DMS153 treated with DMSO at 0.1 percent for 48 hours (cell line): ENCODE results near the gene KCNF1.

Source experiments
- DNase-seq: peaks from one replicate; lab custom pipeline; 2025; ENCODE audit not compliant: unreplicated experiment; lab: John Stamatoyannopoulos, UW

The KCNF1 gene

DNA sequence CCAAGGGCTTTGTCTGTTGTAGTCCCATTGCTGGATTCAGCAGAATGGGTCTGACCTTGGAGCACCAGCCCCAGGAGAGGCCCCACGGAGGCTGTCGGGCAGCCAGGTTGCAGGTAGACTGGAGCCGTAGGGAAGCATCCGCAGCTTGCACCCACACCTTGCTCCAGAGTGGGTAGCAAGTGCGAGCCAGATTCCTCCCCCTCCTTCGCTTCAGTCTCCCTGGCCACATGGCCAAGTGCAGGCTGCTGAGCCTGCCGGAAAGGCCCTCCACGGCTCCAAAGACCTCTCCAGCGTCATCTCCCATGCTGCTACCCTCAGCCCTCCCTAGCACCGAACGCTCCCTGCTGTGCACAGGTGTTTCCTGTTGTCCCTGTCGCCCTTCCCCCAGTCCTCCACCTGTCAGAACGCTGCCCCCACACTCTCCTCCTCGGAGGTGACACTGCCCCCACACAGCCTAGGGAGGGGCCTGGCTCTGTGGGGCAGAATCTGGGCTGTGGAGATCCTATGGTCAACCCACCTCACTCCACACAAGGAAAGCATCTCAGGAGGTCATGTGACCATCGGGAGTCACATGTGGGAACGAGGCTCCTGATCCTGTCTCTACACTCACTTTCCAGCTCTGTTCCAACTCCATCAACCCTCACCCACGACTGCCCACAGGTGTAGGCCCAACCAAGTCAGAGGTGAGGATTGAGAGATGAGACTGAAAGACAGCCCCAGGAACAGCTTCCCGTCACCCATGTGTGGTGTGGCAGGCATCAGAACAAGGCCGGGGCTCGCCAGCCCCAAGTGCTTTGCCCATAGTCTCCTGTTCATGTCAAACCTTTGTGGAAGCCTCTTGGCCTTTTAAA, 8.3 kb downstream of the KCNF1 start:
- DNase-seq = peak; percentile 61

DNA sequence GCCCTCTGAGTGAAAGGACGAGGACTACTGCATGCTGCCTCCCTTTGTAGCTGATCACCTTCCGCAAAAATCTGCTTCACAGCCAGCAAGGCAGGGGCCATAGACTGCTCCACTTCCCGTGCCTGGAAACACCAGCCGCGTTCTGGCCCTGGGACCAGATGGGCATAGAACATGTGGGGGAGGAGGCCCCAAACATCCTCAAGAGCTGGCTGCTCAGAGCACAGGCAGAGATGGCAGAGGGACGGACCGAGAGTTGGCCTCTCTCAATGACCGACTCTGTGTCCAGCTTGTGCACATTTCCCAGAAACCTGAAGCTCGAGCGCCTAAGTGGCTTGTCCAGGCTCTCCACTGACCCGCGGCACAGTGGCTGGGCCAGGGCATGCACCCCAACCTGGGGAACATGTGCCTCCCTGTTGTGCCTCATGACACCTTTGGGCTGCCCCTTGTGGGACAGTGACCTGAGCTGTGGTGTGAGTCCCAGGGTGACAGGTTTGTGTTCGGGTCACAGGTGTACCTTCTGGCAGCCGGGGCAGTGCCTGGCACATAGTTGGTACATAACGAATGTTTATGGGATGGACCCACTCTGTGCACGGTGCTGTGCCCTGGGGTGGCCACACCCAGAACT, 9.1 kb downstream of the KCNF1 start:
- no peak for DNase-seq

DNA sequence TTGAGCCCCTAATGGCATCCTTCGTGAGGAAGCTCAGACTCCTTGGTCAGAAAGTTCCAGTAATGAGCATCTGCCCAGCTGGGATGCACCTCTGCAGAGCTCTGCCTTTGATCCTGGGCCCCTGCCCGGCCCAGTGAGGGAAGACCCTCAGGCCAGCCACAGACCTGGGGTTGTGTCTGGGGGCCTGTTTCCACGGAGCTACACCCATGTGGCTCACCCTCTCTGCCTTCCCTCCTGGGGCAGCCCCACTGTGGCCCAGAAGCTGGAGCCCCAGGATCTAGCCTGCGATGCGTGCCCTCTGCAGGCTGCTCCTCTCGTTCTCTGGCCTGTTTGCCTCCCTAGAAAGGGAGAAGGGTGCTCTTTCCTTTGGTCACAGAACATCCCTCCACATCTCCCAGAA, 9.8 kb downstream of the KCNF1 start:
- DNase-seq = no peak

DNA sequence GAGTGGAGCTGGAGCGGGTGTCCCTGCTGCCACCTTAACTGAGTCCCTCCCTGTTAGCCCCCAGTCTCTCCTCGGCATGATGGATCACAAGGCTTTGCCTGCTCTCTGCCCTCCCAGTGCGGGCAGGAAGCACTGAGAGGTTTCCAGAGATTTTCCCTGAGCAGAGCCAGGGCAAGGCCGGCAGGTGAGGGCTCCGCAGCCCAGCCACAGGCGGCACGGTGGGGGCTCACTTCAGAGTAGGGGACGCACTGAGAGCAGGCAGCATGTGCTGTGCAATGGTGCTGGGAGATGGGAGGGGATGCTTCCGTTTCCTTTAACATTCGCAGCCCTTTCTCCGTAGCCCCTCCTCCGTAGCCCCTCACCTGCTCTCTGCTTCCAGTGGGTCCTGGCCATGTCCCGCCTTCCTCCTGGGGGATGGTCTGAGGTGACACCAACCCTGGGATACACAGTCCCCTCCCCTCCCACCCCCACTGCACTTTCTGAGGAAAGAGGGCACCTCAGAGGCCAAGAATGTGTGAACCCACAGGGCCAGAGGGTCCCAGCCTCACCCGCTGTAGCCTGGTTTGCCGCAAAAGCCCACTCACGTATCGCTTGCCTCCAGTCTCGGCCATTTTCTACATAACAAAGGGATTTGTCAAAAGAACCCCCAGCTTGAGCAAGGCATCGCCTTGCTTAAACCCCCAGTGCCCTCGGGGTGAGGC, 10.7 kb downstream of the KCNF1 start:
- no peak for DNase-seq

DNA sequence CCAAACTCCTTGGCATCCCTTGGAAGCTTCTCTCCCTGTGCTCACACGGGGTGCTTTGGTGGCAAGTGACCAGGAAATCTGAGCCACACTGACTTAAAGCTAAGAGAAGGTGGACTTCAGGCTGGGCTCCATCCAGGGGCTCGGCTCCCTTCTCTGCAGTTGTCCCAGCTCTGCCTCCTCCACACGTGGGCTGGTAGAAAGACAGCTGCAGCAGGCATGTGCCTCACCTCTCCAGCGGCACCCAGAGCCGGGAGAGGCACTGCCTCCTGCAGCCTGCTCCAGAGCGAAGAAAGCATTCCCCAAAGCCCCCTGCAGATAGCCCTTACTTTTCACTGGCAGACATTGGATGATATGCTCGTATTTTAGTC, 11.3 kb downstream of the KCNF1 start:
- DNase-seq = no peak

DNA sequence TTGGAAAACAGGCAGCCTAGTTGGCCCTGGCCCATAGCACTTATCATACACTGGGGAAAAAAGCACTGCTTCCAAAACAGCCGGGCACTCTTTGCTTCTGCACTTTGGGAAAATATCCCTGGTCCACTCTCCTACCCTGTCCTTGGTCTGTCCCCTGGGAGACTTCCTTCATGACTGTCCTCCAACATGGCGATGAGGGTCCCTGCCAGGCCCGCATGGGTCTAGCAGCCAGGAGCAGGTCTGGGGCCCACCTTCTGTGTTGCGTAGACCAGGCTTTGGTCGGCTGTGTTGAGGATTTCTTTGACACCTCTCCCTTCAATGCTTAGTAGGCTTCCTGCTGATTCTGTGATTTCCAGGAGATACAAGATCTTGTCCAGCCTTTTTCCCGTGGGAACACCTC, 12.2 kb downstream of the KCNF1 start:
- DNase-seq = no peak

DNA sequence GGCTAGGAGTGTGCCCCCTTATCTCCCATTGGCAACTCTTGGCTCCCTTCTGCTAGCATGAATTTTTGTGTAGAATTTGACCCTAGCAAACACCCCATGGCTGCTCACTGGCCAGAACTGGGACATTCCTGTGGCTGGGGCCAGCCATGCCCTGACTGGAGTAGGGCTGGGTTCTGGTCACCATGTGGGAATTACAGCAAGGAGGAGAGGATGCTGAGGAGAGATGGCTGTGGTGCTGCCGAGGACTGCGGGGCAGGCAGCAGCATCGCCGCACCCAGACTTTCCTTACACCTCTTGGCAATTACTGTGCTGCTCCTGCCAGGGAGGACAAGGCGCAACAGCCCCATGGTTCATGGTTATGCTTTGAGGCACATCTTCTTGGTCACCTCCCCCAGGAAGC, 12.7 kb downstream of the KCNF1 start:
- DNase-seq = no peak

DNA sequence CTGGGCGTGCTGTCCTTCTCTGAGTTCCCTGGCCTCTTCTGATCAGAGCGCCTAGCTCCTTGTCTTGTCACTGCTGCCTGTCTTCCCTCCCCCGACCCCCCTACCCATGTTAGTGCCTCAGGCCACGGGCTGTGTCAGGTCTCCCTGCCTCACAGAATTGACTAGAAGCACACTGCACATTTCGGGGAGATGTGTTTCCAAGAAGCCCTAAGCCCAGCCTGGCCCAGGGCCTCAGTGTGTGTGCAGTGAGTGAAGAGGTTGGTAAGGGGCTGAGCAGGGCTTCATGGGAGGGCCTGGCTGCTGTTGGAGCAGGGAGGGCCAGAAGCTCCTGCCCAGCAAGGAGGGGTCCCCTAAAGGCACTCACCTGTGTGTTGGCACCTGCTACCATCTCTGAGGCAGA, 13.1 kb downstream of the KCNF1 start:
- no peak for DNase-seq

DNA sequence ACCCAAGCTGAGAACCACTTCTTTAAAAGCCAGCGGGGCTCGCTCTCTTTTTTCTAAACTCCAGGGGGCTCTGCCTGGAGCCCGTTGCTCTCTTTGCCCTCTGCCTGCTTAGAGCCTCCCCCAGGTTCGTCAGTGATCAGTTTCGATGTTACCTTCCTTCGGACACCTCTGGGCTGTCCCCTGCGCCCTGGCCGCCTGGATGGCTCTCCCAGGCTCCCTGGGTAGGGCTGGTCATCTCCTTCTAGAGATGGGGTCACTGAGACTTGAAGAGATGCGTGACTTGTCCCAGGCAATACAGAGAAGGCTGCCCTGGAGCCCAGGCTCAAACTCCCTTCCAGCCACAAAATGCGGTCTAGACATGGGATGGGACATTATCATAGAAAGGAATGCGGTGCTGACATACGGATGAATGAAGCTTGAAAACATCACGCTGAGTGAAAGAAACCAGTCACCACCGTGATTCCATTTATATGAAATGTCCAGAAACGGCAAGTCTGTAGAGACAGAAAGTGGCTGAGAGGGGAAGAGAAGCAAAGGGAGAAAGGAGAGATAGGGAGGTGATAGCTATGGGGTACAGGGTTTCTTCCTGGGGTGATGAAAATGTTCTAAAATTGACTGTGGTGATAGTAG, 14.6 kb downstream of the KCNF1 start:
- DNase-seq = no peak

DNA sequence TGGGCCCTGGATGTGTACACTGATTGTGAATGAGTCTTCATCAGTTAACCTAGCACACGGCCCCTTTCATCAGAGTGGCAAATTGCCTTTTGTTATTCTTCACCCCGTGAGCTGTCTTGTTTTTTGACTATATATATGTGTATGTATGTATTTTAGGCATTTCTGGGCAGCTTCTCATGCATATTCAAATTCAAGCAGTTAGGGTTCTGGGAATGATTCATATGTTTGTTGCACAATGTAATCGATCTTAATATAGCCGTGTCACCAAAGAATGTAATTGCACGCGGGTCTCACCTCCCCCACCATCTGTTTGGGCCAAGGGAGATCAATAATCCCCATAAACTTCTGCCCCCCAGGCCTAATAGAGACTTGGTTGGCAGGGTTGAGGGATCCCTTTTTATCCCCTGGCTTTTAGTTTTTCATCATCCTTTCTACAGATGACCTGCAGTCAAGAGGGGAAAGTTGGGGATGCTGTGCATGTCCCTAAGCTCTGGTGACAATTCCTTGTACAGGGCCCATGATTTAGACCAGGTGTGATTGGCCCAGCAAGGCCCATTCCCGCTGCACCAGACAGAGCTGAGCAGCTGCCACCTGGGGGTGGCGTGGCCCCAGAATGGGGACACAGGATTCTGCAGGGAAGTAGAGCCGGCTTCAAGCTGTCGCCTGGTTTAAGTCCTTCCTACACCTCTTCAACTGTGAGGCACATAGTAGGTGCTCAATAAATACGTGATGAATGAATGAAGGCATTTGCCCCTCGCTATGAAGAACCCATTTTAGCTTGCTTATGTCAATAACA, 19.2 kb downstream of the KCNF1 start:
- no peak for DNase-seq

DNA sequence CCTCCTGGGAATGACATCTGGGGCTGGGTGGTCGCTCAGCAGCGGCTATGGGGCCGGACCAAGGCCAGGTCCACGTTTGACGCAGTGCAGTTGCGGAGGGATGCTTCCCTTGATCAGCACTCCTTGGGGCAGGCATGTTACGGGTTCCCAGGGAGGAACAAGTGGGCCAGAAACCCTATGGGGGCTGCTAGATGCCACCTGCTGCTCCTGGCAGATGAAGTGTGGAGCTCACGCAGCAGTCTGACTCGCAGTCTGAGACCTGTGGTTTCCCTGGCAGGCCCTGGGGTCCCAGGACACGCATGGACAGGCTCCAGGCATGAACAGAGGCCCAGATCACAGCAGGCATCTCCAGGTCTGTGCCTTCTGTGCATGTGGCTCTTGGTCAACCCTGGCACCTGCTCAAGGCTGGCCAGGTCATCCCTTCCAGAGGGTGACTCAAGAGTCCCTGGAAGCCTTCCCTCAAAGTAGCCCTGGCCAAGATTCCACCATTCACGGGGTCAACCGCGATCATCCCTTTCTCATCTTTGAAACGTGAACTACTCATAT, 20.0 kb downstream of the KCNF1 start:
- no peak for DNase-seq

DNA sequence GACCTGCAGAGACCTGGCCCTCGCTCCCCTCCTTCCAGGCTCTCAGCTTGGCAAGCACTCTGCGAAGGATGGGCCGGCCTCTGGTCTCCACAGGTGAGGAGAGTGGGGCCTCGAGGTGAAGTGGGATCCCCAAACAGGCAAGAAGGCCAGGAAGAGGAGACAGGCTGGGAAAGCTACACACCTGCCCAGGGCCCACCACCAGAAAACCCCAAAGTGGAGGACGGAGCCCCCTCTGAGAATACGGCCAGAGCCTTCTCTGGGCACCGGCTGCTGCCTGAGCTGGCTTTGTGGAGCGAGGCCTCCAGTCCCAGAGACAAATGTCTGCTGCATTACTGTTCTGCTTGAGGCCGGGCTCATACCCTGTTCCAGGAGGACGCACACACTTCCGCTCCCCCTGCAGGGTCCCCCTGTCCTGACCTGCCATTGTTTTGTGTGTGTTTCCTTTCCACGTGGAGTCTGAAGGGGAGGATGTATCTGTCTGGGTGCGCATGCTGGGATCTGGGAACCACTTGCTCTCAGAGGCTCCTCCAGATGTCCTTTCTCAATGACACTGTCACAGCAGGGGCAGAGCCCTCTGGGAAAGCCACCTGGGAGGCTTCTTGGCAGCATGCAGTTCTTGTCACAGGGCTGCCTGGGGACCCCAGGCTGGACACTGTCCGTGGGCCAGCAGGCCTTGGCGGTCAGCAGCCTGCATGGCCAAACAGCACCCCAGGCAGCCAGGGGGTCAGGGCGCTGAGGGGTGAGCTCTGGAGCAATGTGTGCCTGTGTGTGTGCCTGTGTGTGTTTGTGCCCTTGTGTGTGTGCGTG, 20.8 kb downstream of the KCNF1 start:
- no peak for DNase-seq

DNA sequence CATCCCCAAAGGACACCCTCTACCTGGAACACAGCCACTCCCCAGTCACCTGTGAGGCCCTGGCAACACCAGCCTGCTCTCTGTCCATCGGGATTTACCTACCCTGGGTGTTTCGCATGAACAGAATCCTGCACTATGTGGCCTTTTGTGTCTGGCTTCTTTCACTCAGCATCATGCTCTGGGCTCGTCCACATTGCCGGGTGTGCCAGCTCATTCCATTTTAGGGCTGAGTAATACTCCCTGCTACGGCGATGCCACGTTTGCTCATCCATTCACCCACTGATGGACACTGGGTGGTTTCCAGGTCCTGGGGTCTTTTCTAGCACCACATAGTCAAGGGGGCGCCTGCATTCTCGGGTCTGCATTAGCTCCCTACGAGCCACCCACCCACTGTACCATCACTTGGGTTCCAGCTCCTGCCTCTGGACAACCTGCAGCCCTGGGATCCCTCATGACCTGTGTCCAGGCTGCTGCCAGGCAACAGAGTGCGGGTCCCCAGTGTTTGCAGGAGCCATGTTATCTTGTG, 22.0 kb downstream of the KCNF1 start:
- DNase-seq = no peak

DNA sequence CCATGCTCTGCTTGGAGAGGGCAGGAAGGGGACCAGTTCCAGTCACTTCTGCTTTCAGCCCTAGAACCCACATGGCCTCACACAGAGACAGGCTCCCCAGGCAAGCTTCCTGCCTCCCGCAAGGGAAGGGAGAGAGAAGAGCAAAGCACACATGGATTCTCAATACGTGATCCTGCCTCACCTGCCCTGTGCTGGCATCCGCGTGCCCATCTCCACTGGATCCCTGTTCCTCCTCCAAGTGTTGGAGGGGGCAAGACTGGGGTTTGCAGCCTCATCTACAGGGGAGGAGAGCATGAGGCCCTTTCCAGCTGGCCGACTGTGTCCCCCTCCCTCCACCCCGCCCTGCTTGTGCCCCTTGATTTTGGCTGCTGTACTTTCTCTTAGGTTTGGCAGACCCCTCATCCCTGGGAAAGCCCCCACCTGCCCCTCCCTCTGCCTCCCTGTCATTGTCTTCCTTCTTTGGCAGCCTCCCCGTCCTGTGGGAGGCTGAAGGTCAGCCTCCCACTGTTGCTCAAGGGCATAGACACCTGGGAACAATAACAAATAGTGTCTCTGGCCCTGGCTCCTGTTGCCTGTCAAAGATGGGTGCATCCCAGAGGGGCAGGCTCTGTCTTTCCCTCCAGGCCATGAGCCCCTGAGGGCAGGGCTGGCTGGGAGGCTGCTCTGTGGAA, 22.7 kb downstream of the KCNF1 start:
- no peak for DNase-seq

DNA sequence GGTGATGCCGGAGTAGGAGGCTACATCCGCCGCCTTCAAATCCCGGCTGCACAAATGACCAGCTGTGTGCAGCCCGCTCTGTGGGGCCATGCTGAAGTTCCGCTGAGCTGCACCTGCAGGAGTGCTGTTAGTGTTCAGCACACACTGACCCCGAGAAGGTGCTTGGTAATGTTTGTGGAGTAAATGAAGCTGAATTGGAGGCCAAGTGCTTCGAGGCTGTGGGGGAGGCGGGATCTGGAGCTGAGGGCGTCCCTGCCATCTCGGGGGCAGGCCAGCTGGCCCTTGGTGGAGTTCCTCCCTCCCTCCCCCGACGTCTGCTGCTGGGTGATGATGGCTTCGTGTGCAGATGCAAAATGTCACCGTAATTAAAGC, 23.2 kb downstream of the KCNF1 start:
- DNase-seq = no peak

DNA sequence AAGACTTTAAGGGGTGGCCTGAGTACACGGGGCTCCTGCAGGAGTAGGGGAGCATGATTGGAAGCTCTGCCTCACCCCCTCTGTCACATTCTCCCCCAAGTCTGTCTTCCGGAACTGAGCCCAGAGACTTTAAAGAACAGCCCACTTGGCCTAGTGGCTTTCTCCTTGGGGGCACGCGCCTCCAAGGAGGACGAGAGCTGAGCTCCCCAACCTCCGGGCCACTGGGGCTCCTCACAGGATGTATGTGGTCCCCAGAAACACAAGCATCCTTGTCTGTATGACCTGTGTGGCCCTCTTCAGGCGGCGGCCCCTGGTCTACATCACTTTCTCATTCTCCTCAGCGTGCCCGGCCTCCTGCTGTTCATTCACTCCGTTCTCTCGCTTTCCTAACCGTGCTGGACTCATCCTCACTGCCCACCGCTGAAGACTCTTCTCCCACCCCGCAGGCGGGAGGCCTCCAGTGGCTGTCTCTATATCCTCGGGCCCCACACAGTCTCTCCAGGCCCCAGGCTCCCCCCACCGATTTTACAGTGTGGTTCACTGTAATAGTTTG, 23.7 kb downstream of the KCNF1 start:
- no peak for DNase-seq

DNA sequence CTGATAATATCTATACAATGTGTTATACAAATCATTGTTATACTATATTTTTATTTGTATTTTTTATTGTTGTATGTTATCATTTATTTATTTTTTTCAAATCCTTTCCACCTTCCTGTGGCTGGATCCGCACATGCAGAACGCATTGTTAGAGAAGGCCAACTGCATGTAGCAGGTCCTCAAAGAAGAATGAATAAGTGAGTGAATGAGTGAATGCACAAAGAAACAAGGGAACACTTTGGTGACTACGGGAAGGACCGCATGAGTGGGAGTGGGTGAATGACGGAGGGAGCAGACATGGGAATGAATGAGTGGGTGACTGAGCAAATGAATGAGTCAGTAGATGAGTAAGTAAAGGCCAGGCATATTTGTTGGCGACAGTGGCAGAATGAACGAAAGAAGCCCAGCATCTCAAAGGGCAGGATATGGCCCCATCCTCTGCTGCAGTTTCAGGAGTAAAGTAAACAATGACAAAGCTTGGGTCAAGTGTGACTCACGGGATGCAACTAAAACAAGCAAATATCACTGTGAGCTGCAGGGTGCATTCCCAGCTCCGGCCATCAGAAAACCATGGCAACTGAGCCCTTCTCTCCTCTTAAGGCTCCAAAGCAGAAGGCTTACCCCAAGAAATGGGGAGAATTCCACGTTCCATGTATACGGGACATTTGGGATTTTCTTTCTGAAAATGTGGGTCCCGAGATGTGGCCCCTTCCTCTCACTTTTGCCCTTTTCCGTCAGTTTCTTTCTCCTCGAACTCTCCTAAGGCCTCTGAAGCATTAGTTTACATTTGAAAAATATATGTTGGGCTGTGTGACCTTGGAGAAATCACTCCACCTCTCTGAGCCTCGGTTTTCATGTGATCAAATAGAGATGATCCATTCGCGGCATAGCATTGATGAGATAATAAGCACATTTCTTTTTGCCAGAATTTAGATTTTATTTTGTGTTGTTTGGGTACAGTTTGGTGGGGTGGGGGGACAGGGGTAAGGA, 24.5 kb downstream of the KCNF1 start:
- peak; percentile 45 for DNase-seq

DNA sequence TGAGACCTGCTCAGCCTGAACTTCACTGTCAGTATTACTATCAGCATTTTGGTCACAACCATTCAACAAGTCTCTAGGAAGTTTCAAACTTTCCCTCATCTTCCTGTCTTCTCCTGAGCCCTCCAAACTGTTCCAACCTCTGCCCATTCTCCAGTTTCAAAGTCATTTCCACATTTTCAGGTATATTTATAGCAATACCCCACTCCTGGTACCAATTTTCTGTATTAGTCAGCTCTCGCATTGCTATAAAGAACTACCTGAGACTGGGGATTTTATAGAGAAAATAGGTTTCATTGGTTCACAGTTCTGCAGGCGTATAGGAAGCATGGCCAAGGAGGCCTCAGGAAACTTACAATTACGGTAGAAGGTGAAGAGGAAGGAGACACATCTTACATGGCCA, 27.3 kb downstream of the KCNF1 start:
- DNase-seq = no peak
